ENCODE data around the gene ABLIM2.

Gene ABLIM2

GRCh38 chr4:8115916-8116315 is 42.7 kb downstream of the ABLIM2 start:
- no peak for DNase-seq

- DNase-seq: no peak
These were observed 43.5 kb downstream of the ABLIM2 start for GRCh38 chr4:8115203-8115520.

- DNase-seq: no peak
These were observed 44.0 kb downstream of the ABLIM2 start for GRCh38 chr4:8114456-8115202.

GRCh38 chr4:8113611-8114377 is 44.8 kb downstream of the ABLIM2 start:
- DNase-seq: no peak

- DNase-seq: no peak
These were observed 45.9 kb downstream of the ABLIM2 start for GRCh38 chr4:8112672-8113071.

- no peak for DNase-seq
These were observed 46.5 kb downstream of the ABLIM2 start for GRCh38 chr4:8112036-8112576.

- peak; percentile 3 for DNase-seq
These were observed 48.3 kb downstream of the ABLIM2 start for GRCh38 chr4:8110071-8110986.

GRCh38 chr4:8109406-8110065 is 49.1 kb downstream of the ABLIM2 start:
- no peak for DNase-seq

GRCh38 chr4:8108991-8109390 is 49.6 kb downstream of the ABLIM2 start:
- no peak for DNase-seq

- DNase-seq: no peak
These were observed 50.4 kb downstream of the ABLIM2 start for GRCh38 chr4:8108261-8108660.

GRCh38 chr4:8107146-8107657 is 51.4 kb downstream of the ABLIM2 start:
- no peak for DNase-seq

GRCh38 chr4:8106451-8107025 is 52.1 kb downstream of the ABLIM2 start:
- no peak for DNase-seq

- no peak for DNase-seq
These were observed 53.1 kb downstream of the ABLIM2 start for GRCh38 chr4:8105306-8106100.

- no peak for DNase-seq
These were observed 53.9 kb downstream of the ABLIM2 start for GRCh38 chr4:8104491-8105305.

GRCh38 chr4:8103421-8104390 is 54.9 kb downstream of the ABLIM2 start:
- DNase-seq: no peak

GRCh38 chr4:8102831-8103230 is 55.8 kb downstream of the ABLIM2 start:
- no peak for DNase-seq

GRCh38 chr4:8102076-8102355 is 56.6 kb downstream of the ABLIM2 start:
- DNase-seq: no peak

GRCh38 chr4:8101213-8102075 is 57.2 kb downstream of the ABLIM2 start:
- DNase-seq: no peak

Measured in suppressor macrophage treated with lipopolysaccharide for 4 hours (primary cell).